ENCODE measurements around the gene NCAPD2. TPM values are rescaled to one million over a fixed set of nuclear protein-coding genes. Genes with fewer than 3 reads are reported as not detected.

The NCAPD2 gene
- total RNA-seq, 2 donors from 2014 or later, result 16.9 to 24.3 TPM

DNA sequence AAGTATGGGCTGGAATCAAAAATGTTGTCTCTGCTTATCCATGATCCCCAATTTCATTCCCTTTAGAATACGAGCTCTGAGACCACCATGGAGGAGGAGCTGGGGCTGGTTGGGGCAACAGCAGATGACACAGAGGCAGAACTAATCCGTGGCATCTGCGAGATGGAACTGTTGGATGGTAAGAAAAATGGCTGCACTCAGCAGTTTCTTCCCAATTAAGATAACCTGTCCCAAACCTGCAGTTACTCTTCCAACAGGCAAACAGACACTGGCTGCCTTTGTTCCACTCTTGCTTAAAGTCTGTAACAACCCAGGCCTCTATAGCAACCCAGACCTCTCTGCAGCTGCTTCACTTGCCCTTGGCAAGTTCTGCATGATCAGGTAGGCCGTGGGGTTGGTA lies 33.8 kb downstream of the NCAPD2 start:
- Mint-ChIP-seq H3K4me3 (no peak overlapping the region), H3K36me3 (ENCODE audit: low read depth) (peaks cover 10% of the 10 kb centered on the region), H3K4me1 (peaks cover 13% of the 10 kb centered on the region), H3K27me3 (no peaks in the 10 kb centered on the region), H3K27ac (no peak overlapping the region)
- ATAC-seq, result no peak
- no peaks in the 10 kb centered on the region for H3K9me3 ChIP-seq (ENCODE audit: control insufficient read depth, low read length, poor library complexity, severe bottlenecking)
- DNase-seq, result no peak

DNA sequence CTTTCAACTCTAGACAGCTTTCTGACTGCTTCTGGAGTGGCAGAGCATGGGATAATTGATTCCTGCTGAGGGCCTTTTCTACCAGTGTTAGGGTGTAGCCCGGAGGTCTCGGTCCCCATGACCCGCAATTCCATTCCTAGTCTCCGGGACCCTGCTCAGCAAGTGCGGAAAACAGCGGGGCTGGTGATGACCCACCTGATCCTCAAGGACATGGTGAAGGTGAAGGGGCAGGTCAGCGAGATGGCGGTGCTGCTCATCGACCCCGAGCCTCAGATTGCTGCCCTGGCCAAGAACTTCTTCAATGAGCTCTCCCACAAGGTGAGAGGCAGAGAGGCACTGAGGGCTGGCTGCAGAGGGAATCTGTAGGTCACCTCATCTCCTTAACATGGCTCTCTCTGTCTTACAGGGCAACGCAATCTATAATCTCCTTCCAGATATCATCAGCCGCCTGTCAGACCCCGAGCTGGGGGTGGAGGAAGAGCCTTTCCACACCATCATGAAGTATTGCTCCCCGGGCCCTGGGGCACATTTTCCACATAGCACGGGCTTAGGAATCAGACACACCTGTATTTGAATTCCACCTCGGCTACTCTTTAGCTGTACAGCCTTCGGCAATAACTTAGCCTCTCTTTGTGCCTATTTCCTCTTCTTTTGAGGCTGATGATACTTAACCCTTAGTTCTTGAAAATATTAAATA lies 34.8 kb downstream of the NCAPD2 start:
- Mint-ChIP-seq H3K4me1 (peaks cover 19% of the 10 kb centered on the region), H3K4me3 (no peak overlapping the region), H3K27ac (no peak overlapping the region), H3K27me3 (no peaks in the 10 kb centered on the region), H3K36me3 (ENCODE audit: low read depth) (peaks cover 10% of the 10 kb centered on the region)
- ATAC-seq (no peak), DNase-seq (no peak)
- H3K9me3 ChIP-seq (ENCODE audit: control insufficient read depth, low read length, poor library complexity, severe bottlenecking), result no peaks in the 10 kb centered on the region

DNA sequence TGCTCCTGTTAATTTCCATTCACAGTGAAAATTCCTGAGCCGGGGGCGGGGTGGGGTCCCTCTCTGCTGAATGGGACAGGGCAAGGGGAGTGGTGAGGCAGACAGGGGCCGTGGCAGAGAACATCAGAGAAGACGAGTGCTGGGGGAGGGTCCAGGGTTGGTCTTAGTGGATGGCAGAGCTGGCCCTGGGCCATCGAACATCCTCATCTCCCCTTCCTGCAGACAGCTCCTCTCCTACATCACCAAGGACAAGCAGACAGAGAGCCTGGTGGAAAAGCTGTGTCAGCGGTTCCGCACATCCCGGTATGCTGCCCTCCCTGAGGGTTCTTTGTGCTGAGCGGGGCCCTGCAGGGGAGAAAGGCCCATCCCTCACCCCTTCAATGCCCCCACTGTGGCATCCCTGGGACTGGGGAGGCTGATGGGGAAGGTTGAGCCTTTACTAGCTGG lies 35.4 kb downstream of the NCAPD2 start:
- no peaks in the 10 kb centered on the region for H3K9me3 ChIP-seq (ENCODE audit: control insufficient read depth, low read length, poor library complexity, severe bottlenecking)
- H3K27ac Mint-ChIP-seq, result peak overlapping the region; percentile 96
- DNase-seq (no peak), ATAC-seq (no peak)
- no peak overlapping the region for H3K4me3 Mint-ChIP-seq
- peaks cover 8% of the 10 kb centered on the region for H3K36me3 Mint-ChIP-seq (ENCODE audit: low read depth)
- no peaks in the 10 kb centered on the region for H3K27me3 Mint-ChIP-seq
- peaks cover 22% of the 10 kb centered on the region for H3K4me1 Mint-ChIP-seq

DNA sequence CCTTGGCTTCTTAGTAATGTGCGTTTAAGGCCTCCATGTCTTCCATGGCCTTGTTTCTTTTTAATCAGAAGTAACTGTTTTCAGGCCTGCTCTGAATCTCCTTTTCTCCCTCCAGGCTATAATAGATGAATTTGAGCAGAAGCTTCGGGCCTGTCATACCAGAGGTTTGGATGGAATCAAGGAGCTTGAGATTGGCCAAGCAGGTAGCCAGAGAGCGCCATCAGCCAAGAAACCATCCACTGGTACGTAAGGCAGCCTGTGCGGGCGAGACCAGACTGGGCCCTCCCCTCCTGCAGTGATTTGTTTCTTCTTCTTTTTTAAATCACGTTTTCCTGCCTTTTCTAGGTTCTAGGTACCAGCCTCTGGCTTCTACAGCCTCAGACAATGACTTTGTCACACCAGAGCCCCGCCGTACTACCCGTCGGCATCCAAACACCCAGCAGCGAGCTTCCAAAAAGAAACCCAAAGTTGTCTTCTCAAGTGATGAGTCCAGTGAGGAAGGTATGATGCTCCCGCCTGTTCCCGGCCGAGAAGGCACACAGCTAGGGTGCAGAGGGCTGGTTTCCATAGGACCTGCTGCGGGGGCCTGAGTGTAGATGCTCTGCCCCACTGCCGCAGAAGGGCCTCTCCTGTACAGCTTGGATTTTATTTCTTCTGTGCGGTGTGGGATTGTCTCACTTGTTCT lies 36.8 kb downstream of the NCAPD2 start:
- Mint-ChIP-seq H3K4me1 (peaks cover 25% of the 10 kb centered on the region), H3K27ac (peak overlapping the region; percentile 96), H3K36me3 (ENCODE audit: low read depth) (peaks cover 8% of the 10 kb centered on the region), H3K4me3 (no peak overlapping the region), H3K27me3 (no peaks in the 10 kb centered on the region)
- H3K9me3 ChIP-seq (ENCODE audit: control insufficient read depth, low read length, poor library complexity, severe bottlenecking), result no peaks in the 10 kb centered on the region
- ATAC-seq (no peak), DNase-seq (no peak)

DNA sequence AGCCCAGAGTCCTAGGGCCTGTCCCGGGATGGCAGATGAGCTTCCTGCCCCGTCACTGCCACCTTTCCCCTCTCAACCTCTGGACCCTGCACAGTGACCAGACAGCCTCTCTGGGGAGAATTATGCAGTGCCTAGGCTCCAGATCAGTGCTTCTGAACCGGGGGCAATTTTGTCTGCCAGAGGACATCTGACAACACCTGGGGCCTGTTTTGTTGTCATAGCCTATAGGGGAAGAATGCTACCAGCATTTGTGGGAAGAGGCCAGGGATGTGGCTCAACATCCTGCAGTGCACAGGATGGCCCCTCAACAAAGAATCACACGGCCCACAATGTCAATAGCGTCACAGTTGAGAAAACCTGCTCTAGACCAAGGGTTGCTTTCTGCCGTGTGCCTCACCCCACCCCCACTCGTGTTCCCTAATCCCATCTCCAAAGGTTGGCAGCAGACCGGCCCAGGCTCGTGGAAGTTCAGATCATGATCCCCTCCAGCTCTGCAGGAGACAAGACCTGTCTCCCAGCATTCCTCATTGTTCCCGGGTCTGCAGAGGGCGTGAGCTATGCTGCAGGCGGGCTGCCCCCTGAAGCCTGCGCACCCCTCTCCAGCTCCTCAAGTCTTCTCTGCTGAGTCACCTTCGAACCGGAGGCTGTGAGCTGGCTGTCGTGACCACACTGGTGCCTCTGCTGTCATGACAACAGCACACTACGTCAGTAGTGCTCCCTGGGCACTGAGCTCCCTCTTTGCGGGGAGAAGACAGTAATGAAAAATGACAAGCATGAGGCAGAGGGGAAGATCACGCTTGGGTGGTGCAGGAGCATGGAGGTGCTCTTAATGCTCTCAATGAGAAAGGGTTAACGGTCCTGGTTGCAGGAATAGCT lies 38.4 kb downstream of the NCAPD2 start:
- H3K9me3 ChIP-seq (ENCODE audit: control insufficient read depth, low read length, poor library complexity, severe bottlenecking), result no peaks in the 10 kb centered on the region
- H3K4me1 Mint-ChIP-seq, result peaks cover 31% of the 10 kb centered on the region
- no peaks in the 10 kb centered on the region for H3K27me3 Mint-ChIP-seq
- peak overlapping the region; percentile 96 for H3K27ac Mint-ChIP-seq
- peak overlapping the region; percentile 97 for H3K4me3 Mint-ChIP-seq
- peaks cover 8% of the 10 kb centered on the region for H3K36me3 Mint-ChIP-seq (ENCODE audit: low read depth)
- peak; percentile 62 to 79 (median 65) for DNase-seq
- ATAC-seq, result peak; percentile 73

DNA sequence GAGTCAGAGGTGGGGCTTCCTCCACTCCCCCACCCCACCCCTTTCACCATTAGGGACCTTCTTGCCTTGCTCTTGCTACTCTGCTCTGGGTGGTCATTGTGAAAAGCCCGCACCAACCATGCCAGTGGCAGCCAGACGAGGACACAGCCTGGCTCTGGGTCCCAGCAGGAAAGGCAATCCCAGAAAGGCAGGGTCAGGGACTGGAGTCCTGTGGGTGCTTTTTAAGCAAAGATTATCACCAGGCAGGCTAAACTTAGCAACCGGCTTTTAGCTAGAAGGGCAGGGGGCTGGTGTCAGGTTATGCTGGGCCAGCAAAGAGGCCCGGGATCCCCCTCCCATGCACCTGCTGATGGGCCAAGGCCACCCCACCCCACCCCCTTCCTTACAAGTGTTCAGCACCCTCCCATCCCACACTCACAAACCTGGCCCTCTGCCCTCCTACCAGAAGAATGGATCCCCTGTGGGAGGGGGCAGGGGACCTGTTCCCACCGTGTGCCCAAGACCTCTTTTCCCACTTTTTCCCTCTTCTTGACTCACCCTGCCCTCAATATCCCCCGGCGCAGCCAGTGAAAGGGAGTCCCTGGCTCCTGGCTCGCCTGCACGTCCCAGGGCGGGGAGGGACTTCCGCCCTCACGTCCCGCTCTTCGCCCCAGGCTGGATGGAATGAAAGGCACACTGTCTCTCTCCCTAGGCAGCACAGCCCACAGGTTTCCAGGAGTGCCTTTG lies 39.2 kb downstream of the NCAPD2 start:
- ATAC-seq (no peak), DNase-seq (peak in 1 of 3 donors; percentile 33)
- peak overlapping the region; percentile 97 for H3K4me3 Mint-ChIP-seq
- no peaks in the 10 kb centered on the region for H3K9me3 ChIP-seq (ENCODE audit: control insufficient read depth, low read length, poor library complexity, severe bottlenecking)
- H3K4me1 Mint-ChIP-seq, result peaks cover 37% of the 10 kb centered on the region
- H3K27ac Mint-ChIP-seq, result peak overlapping the region; percentile 96
- no peaks in the 10 kb centered on the region for H3K27me3 Mint-ChIP-seq
- H3K36me3 Mint-ChIP-seq (ENCODE audit: low read depth), result peaks cover 11% of the 10 kb centered on the region

DNA sequence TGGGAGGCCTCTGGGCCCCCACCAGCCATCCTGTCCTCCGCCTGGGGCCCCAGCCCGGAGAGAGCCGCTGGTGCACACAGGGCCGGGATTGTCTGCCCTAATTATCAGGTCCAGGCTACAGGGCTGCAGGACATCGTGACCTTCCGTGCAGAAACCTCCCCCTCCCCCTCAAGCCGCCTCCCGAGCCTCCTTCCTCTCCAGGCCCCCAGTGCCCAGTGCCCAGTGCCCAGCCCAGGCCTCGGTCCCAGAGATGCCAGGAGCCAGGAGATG lies 39.7 kb downstream of the NCAPD2 start:
- DNase-seq, result no peak
- Mint-ChIP-seq H3K36me3 (ENCODE audit: low read depth) (peaks cover 10% of the 10 kb centered on the region), H3K4me1 (peaks cover 37% of the 10 kb centered on the region), H3K27me3 (no peaks in the 10 kb centered on the region), H3K4me3 (peak overlapping the region; percentile 97), H3K27ac (peak overlapping the region; percentile 96)
- no peak for ATAC-seq
- H3K9me3 ChIP-seq (ENCODE audit: control insufficient read depth, low read length, poor library complexity, severe bottlenecking), result no peaks in the 10 kb centered on the region

DNA sequence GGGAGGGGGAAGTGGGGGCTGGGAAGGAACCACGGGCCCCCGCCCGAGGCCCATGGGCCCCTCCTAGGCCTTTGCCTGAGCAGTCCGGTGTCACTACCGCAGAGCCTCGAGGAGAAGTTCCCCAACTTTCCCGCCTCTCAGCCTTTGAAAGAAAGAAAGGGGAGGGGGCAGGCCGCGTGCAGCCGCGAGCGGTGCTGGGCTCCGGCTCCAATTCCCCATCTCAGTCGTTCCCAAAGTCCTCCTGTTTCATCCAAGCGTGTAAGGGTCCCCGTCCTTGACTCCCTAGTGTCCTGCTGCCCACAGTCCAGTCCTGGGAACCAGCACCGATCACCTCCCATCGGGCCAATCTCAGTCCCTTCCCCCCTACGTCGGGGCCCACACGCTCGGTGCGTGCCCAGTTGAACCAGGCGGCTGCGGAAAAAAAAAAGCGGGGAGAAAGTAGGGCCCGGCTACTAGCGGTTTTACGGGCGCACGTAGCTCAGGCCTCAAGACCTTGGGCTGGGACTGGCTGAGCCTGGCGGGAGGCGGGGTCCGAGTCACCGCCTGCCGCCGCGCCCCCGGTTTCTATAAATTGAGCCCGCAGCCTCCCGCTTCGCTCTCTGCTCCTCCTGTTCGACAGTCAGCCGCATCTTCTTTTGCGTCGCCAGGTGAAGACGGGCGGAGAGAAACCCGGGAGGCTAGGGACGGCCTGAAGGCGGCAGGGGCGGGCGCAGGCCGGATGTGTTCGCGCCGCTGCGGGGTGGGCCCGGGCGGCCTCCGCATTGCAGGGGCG lies 40.2 kb downstream of the NCAPD2 start, which contains the start of gene GAPDH:
TSS of gene GAPDH (plus strand) at position 595 of the 772 bp plus-strand sequence. CDS start 316 bp downstream, outside the sequence.
- peak within 1 kb of the TSS; percentile 96 for H3K27ac Mint-ChIP-seq
- H3K9me3 ChIP-seq (ENCODE audit: control insufficient read depth, low read length, poor library complexity, severe bottlenecking), result no peaks in the 10 kb centered on the region
- H3K27me3 Mint-ChIP-seq, result no peaks in the 10 kb centered on the region
- H3K4me1 Mint-ChIP-seq, result peaks cover 37% of the 10 kb centered on the region
- ATAC-seq, result peak; percentile 50
- peak; percentile 62 to 76 (median 74) for DNase-seq
- peaks cover 9% of the 10 kb centered on the region for H3K36me3 Mint-ChIP-seq (ENCODE audit: low read depth)
- H3K4me3 Mint-ChIP-seq, result peak within 1 kb of the TSS; percentile 97

DNA sequence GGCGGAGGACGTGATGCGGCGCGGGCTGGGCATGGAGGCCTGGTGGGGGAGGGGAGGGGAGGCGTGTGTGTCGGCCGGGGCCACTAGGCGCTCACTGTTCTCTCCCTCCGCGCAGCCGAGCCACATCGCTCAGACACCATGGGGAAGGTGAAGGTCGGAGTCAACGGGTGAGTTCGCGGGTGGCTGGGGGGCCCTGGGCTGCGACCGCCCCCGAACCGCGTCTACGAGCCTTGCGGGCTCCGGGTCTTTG lies 40.7 kb downstream of the NCAPD2 start:
- H3K27ac Mint-ChIP-seq, result peak overlapping the region; percentile 96
- H3K27me3 Mint-ChIP-seq, result no peaks in the 10 kb centered on the region
- peak overlapping the region; percentile 97 for H3K4me3 Mint-ChIP-seq
- peak; percentile 59 for ATAC-seq
- H3K9me3 ChIP-seq (ENCODE audit: control insufficient read depth, low read length, poor library complexity, severe bottlenecking), result no peaks in the 10 kb centered on the region
- H3K36me3 Mint-ChIP-seq (ENCODE audit: low read depth), result peaks cover 9% of the 10 kb centered on the region
- peaks cover 39% of the 10 kb centered on the region for H3K4me1 Mint-ChIP-seq
- DNase-seq, result no peak

DNA sequence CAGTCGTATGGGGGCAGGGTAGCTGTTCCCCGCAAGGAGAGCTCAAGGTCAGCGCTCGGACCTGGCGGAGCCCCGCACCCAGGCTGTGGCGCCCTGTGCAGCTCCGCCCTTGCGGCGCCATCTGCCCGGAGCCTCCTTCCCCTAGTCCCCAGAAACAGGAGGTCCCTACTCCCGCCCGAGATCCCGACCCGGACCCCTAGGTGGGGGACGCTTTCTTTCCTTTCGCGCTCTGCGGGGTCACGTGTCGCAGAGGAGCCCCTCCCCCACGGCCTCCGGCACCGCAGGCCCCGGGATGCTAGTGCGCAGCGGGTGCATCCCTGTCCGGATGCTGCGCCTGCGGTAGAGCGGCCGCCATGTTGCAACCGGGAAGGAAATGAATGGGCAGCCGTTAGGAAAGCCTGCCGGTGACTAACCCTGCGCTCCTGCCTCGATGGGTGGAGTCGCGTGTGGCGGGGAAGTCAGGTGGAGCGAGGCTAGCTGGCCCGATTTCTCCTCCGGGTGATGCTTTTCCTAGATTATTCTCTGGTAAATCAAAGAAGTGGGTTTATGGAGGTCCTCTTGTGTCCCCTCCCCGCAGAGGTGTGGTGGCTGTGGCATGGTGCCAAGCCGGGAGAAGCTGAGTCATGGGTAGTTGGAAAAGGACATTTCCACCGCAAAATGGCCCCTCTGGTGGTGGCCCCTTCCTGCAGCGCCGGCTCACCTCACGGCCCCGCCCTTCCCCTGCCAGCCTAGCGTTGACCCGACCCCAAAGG lies 41.2 kb downstream of the NCAPD2 start:
- H3K9me3 ChIP-seq (ENCODE audit: control insufficient read depth, low read length, poor library complexity, severe bottlenecking), result no peaks in the 10 kb centered on the region
- peak overlapping the region; percentile 96 for H3K27ac Mint-ChIP-seq
- DNase-seq, result peak in 2 of 3 donors; percentile 67 to 76
- H3K36me3 Mint-ChIP-seq (ENCODE audit: low read depth), result peaks cover 8% of the 10 kb centered on the region
- H3K27me3 Mint-ChIP-seq, result no peaks in the 10 kb centered on the region
- H3K4me3 Mint-ChIP-seq, result peak overlapping the region; percentile 97
- peaks cover 44% of the 10 kb centered on the region for H3K4me1 Mint-ChIP-seq
- ATAC-seq, result peak; percentile 31

DNA sequence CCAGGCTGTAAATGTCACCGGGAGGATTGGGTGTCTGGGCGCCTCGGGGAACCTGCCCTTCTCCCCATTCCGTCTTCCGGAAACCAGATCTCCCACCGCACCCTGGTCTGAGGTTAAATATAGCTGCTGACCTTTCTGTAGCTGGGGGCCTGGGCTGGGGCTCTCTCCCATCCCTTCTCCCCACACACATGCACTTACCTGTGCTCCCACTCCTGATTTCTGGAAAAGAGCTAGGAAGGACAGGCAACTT lies 41.7 kb downstream of the NCAPD2 start:
- DNase-seq (no peak), ATAC-seq (no peak)
- Mint-ChIP-seq H3K4me1 (peaks cover 44% of the 10 kb centered on the region), H3K27ac (peak overlapping the region; percentile 96), H3K27me3 (no peaks in the 10 kb centered on the region), H3K36me3 (ENCODE audit: low read depth) (peaks cover 3% of the 10 kb centered on the region), H3K4me3 (peak overlapping the region; percentile 97)
- no peaks in the 10 kb centered on the region for H3K9me3 ChIP-seq (ENCODE audit: control insufficient read depth, low read length, poor library complexity, severe bottlenecking)

All from T-helper 17 cell (primary cell).